Myocyte (in vitro differentiated cells): ENCODE results near the gene RBM17. TPM values are rescaled to one million over a fixed set of nuclear protein-coding genes. Genes with fewer than 3 reads are reported as not detected.
"Not testable (repeated sequence)": the region's sequence is repeated elsewhere in the genome, so short reads cannot be mapped to it uniquely, and the experiment has no call there.

ENCODE experiments used
- DNase-seq: peaks from one replicate; pipeline ENCODE4 v3.0.0-alpha.2; 2012; ENCODE audit warnings: low read depth
- total RNA-seq: library from RNA; depleted of rRNA; stranded (reverse); fragments of >200 nt; gene quantifications from 2 replicates; pipeline ENCODE4 v1.2.3, GENCODE V29; 2014

Gene RBM17
- total RNA-seq, 1 donor from 2014 or later: 41.5 TPM

DNA sequence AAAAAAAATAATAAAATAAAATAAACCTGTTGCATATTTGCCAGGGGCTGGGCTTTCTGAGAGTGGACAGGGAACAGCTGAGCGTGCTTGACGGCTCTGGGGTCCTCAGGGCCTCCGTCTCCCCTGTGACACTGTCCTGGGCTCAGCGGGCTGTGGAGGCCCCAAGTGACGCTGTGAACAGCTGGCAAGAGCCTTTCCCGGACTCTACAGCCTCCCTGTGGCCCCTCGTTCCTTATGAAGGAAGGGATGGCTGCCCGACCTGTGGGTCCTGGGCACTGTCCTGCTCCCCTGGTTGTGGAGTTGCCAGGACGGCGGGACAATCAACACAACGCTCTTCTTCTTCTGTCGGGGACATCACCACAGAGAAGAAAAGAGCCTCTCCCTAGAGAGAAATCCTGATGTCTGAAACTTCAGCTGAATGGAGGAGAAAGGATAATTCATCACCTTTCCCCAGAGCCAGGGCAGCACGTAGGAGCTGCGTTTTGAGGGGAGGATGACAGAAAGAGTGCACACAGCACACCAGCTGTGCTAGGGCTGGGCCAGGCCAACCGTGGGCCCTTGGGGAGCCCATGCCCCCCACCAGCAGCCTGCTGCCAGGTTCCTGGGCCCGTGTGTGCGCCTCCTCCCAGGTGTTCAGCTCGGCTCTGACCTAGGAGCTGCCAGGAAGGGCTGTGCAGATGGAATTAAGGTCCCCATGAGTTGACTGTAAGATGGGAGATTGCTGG is 45.4 kb downstream of the RBM17 start:
- DNase-seq: no peak

DNA sequence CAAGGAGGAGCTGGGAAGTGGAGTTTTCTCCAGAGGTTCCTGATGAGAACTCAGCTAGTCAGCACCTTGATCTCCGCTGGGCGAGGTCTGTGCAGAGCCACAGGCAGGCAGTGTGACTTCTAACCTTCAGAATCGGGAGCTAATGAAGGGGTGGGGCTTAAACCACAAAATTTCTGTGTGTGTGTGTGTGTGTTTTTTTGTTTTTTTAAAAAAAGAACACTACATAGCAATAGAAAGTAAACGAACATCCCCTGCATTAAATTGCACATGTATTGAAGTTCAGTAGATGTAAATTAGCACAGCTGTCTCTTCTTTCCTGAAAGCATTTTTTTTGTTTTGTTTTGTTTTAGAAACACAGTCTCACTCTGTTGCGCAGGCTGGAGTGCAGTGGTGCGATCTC is 46.2 kb downstream of the RBM17 start:
- no peak for DNase-seq

DNA sequence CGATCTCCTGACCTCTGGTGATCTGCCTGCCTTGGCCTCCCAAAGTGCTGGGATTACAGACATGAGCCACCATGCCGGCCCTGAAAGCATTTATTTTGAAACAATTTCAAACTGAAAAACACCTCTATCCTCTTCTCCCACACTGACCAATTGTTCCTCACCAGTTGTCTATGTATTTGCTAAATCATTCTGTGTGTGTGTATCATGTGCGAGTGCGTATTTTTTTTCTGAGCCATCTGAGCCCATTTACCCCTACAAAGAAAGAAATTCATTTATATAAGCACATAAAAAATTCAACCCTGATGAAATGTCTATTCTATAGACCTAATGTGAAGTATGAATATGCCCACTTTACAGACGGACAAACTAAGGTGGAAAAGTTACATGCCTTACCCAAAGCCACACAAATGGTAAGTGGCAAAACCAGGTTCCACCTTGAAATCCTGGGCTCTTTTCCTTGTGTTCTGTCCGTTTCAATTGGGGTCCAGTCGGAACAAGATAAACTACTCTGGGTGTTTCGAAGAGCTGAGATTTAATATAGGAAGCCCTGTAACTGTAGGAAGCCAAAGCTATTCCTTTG is 46.8 kb downstream of the RBM17 start:
- DNase-seq: no peak

DNA sequence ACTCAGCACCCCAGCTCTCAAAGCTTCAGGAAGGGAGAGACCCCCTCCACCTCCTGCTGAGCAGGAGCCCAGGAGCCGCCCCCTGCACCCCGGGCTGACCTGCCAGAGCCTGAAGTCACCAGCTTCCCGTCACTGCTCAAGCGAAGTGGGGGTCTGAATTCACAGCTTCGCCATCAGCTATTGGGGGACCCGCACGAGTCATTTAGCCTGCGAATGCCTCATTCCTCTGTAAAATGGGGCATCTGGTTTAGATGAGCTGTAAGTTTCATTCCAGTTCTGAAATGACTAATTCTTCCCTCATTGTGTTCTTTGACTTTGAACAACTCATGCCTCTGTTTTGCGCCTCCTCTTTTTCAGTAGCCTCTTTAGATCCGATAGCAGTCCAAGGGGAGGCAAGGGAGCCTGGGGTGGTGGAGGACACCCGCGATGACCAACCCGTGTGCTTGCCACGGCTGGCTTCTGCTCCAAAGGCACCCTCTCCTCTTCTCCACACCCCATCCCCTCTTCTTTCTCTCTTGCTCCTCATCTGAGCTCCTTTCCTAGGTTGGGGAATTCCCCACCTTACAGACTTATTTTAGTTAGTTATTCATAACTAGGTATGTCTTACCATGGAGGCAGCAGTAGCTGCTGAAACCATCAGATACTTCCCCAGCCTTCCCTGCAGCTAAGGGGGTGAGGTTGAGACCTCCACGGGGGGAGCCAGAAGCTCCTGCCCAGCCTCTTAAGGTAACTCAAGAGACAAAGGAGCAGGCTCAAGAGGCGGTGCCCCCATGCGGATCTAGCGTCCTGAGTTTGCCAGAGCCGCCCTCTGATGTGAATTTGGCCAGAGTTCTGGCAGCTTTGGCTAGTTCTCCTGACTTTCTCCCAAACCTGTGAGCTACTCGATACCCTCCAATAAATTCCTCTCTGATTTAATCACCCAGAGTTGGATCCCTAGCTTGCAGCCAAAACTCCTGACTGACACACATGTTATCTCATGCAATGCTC is 47.7 kb downstream of the RBM17 start:
- no peak for DNase-seq

DNA sequence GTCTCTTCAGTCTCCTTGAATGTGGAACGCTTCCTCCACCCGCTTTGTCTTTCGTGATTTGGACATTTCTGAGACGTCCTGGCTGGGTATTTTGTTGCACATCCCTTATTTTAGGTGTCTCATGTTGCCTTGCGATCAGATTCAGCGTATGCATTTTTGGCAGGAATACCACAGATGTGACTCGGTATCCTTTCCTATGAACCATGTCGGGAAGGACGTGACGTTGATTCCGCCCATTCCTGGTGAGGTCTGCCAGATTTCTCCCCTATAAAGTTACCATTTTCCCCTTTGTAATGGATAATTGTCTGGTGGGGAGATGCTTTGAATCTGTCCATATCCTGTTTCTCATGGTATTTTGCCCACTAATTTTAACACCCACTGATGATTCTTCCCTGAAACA is 49.6 kb downstream of the RBM17 start:
- no peak for DNase-seq

DNA sequence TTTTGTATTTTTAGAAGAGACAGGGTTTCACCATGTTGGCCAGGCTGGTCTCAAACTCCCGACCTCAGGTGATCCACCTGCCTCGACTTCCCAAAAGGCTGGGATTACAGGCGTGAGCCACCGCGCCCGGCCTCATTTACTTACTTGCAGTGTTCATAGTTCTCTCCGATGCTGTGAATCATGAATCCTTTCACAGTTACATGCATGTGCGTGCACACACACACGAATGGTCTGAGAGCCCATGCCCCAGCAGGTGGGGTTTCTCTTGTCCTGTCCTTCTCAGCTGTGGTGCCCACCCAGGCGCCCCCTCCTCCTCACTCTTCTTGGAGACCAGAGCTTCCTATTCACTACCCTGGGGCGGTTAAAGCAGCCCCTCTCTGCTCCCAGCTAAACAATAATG is 50.6 kb downstream of the RBM17 start:
- DNase-seq: no peak

DNA sequence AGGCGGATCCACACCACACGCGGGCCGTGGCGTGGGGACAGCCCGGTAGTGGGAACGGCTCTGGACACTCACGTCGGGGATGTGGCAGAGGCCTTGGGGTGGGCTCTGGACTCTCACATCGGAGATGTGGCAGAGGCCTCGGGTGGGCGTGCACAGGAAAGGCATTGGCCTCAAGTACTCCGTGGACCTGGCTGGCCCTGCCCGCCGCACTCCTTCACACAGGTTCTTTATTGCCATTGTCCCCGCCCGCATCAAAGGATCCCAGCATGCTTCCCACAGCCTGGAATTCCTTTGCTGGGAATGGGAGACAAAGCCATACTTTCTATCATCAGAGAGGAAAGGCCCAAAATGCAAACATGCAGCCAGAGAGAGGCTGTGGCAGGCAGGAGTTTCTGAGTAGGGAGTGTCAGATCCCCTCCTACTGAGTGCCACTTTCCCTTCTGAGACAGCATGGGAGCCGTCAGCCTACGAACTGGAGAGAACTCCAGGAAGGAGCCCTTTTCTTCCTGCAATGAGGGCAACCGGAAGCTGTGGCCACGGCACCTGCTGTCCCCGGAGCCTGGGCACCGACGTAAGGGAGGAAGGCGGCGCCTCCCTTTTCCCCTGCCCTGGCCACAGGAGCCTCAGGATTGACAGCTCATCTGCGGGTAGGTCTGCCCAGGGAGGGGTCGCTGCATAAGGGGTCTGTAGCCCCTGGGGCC is 51.5 kb downstream of the RBM17 start:
- DNase-seq: peak; percentile 67

DNA sequence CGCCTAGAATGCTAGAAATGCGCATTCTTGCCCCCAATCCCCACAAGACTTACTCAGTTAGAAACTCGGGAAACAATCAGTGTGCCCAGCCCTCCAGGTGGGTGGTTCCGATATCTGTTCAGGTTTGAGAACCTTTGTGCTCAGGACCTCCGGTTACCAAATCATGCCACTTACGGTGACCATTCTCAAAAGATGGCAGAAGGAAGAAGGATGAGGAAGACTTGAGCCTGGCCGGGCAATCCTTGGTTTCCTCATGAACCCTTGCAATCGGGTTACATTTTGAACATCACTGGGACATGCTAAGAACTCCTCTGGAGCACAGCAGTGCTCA is 52.1 kb downstream of the RBM17 start:
- DNase-seq: no peak

DNA sequence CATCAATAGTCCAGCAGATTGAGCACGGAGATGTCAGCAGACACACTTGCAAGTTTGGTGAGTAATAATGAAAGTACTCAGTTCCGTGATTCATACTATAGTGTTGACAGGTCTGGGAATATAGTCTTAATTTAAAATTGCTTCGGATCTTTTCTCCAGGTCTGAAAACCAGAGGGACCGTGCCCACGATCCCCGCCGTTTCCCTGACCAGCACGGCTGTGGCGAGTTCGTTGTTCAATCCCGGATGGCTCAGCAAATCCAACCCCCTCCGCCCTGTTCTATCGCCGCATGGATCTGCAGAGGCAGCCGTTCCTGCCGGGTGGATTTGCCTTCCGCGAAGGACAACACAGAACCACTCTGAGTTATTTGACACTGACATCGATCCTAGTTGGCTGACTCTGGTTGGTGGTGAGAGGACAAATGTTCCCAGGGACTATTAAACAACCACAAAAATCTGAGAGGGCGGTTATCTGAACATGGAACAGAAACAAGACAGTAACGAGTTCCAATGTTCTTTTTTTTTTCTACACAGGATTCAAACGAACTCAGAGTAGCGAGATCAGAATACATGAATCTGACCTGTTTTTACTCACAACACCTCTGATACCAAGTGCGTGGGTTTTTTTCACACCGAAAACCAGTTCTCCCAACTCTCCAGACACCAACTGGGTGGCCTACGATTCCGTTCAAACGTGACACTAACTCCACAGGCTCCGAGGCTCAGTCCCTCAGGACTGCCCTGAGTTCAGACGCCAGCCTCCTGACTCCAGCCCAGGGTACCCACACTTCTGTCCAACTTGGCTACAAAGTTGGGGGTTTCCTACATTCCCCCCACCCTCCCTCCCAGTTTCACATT is 52.7 kb downstream of the RBM17 start:
- peak; percentile 95 for DNase-seq

DNA sequence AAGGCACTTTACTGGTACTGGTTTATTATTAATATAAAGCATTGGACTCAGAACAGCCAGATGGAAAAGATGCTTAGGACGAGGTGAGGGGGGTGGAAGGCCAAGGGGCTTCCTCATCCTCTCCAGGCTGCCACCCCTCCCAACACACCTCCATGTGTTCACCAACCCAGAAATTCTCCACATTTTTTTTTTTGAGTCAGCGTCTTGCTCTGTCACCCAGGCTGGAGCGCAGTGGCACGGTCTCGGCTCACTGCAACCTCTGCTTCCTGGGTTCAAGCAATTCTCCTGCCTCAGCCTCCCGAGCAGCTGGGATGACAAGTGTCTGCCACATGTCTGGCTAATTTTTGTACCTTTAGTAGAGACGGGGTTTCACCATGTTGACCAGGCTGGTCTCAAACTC is 53.4 kb downstream of the RBM17 start:
- not testable (repeated sequence) for DNase-seq

DNA sequence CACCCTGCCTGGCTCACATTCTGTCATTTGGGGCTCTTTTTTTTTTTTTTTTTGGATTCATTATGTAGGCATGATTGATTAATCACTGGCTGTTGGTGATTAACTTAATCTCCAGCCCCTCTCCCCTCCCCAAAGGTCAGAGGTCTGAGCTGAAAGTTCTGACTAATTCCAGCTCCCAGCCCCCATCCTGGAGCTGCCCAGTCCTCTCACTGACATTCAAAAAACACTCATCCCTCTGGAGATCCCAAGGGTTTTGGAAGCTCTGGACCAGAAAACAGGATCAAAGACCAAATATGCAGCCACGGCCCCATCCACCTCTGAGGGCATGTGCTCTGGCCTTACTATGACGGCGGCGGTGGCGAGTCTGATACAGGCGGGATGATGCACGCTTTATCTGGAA is 53.8 kb downstream of the RBM17 start:
- no peak for DNase-seq

DNA sequence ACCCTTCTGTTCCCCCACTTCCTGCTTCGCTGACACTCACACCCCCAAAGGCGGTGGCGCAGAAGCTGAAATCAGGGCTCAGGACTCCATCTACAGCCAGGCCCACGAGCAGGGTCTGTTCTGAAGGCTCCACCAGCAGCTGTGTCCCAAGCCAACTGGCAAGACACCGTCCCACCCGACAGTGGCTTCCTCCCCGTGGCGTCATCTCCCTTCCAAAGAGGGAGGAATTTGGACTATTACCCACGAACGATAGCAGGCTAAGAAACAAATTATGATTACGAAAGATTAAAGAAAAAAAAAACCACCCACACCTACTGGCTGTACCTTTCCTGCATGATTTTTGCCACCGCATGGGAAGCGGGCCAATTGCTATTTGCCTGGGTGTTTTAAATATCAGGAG is 54.3 kb downstream of the RBM17 start:
- no peak for DNase-seq

DNA sequence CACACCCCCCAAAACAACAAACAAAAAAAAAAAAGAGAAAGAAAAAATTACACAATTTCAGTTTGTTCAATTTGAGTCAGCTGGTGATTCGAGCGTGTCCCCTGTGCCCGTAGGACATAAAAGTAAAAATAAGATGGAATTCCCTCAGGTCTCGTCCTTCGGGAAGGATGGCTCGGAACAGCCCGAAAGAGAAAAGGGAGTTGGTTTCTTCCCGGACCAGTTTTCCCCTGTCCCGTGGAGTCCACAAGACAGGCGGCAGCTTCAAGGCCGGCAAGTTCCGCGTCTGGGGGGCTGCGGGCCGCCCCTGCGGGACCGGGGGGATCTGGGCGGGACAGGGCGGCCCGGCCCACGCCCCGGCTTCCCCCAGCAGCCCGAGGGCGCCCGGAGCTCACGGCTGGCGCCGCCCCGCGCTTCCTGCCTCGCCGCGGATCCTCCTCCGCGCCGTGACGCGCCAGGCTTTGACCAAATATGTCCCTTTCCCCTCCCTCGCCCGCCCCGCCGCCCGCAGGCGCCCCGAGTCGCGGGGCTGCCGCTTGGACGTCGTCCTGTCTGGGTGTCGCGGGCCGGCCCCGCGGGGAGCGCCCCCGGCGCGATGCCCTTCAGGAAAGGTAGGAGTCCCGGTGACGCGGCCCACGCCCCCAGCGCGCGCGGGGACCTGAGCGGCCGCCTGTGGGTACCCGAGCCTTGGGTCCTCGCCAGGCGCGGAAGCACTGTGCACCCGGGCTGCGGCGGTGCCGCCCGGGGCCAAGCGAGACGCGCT is 55.8 kb downstream of the RBM17 start:
- DNase-seq: peak; percentile 85

DNA sequence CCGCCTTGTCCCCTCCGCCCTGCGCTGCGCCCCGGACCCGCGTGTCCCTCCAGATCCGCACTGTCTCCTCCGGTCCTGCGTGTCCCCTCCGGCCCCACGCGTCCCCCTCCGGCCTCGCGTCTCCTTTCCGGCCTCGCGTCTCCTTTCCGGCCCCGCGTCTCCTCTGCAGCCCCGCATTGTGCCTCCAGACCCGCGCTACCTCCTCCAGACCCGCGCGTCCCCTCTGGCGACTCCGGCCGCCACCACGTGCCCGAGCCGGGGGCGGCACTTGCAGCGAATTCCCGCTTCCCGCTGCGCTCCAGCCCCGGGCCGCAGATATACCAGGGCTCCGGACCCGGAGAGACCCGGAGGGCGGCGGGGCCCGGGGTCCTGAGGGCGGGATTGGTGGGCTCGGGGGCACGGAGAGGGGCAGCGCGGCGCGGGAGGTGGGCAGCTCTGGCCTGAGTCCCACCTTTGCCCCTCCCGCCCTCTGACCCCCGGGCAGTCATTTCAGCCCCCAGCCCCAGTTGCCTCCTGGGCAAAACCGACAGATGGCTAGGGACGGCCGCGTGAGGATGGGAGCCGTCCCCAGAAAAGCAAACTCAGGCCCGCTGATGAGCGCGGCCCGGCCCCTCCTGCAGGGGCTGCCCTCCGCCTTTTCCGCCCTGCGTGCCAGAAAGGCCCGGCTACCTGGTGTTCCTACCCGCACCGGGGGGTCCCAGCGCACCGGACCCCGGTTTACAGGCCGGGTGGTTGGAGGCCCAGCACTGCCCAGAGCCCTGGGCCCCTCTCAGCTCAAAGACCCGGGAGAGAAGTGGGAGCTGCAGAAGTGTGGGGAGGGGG is 56.5 kb downstream of the RBM17 start:
- DNase-seq: no peak

DNA sequence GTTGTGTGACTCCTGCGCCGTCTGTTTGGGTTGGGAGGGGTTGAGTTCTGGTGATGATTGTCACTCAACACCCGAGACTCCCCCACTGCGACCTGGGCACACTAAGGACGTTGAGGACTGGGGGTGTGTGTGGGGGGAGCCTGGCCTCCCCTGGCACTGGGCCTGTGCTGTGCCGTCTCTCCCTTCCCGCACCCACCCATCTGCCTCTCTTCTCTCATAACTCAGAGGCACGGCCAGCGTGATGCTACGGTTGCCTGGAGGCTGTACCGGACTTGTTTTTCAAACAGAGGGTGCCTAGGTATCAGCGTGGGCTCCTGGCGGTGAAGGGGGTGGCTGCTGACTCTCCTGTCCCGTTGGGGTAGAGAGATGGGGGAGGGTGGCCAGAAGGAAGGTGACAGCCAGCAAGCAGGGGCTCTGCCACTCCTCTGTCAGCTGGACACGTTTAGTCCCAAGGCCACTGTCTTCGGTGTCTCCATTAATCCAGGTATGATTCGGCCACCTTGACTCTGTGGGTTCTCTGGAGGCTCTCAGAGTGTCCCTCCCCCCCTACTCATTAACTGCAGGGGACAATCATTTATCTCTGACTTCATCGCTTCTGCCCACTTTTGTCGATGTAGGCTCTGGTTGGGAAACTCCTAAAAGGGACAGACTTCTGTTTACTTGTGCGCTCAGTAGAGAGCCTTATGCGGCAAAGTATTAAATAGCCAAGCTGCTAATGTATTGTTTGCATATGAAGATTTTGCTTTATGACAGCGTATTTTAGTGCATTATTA is 57.4 kb downstream of the RBM17 start:
- DNase-seq: no peak

DNA sequence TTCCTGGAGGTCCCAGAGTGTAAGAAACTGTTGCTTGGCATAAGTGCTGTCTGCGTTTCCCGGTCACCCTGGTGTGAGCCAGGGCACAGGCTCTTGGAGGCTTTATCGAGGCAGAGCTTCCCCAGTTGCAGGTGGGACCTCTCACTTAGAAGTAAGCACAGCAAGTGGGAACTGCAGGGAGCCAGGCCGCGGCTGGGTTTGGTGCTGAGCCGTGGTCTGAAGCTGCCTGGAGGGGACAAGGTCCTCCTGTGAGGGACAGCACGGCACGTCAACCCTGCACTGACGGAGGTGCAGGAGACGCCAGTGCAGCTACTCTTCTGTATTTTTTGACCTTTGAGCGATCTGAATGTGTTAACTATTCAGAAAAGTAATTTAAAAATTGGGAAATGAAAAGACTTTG is 58.1 kb downstream of the RBM17 start:
- DNase-seq: no peak

DNA sequence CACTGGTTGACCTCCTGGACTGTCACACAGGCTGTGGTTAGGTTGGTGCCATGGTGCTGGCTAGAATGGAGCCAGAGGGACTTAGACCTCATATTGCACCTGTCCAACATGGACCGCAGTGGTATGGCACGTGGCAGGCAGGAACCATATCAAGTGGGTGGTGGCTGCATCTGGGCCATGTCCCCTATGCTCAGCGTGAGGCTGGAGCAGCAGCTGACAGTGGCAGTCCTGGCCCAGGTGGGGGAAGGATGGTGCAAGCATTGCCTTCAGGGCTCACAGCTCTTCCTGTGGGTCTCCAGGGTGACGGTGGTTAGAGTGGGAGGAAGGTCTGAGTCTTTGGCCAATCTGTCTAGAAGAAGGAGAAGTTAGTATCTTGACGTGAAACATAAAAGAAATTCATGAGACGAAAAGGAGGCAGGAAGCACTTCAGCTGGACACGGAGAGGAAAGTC is 59.4 kb downstream of the RBM17 start:
- peak; percentile 72 for DNase-seq

DNA sequence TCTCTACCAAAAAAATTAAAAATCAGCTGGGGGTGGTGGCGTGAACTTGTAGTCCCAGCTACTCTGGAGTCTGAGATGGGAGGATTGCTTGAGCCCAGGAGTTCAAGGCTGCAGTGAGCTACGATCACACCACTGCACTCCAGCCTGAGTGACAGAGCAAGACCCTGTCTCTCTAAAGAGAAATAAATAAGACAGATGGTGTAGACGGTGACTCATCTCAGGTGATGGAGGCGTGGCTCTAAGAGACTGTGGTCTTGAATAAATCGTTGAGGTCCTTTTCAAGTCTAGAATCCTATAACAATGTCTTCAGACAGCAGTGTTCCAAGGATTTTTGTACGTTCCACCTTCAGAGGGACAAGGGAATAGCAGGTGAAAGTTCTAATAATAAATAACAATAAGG is 60.1 kb downstream of the RBM17 start:
- no peak for DNase-seq
